IMR-90 (cell line): ENCODE results near the gene STK25. TPM values are rescaled to one million over a fixed set of nuclear protein-coding genes. Genes with fewer than 3 reads are reported as not detected.
A peak's percentile ranks its signal among the peaks of the same experiment; 100 is the strongest.

Source experiments
- ATAC-seq: fragments of 200-7000 bp; cut with Tn5 transposase; 2 replicates; pipeline ENCODE4 v1.9.1; 2020; ENCODE audit warnings: low read depth, mild to moderate bottlenecking, moderate library complexity
- BruUV-seq: library from RNA; stranded (reverse); fragments of 400-500 nt; replicated peaks from 2 replicates; lab custom pipeline; 2021; lab: Mats Ljungman, UMichigan
- CTCF ChIA-PET: fragments of 300-600 bp; formaldehyde crosslinking; extraction: SDS; loops from one replicate; lab custom pipeline; 2021; ENCODE audit warnings: antibody characterized with exemption; lab: Yijun Ruan, JAX
- POLR2A ChIA-PET: fragments of 300-600 bp; sonication (Branson Sonifier 250); formaldehyde crosslinking; loops from one replicate; lab custom pipeline; 2022; ENCODE audit warnings: antibody characterized with exemption; ENCODE audit not compliant: unreplicated experiment; lab: Charles Lee
- DNase-seq: peaks from one replicate; pipeline ENCODE4 v3.0.0; 2013
- H2AFZ ChIP-seq: replicated peaks from 2 replicates; pipeline ENCODE3; 2013; ENCODE audit warnings: low read length, mild to moderate bottlenecking; ENCODE audit not compliant: poor library complexity
- H2AK5ac ChIP-seq: 2 replicates; pipeline ENCODE4 v1.6.1; 2013; ENCODE audit warnings: low read depth, low read length, inconsistent platforms
- H2AK9ac ChIP-seq: replicated peaks from 2 replicates; pipeline ENCODE3; 2013; ENCODE audit warnings: mild to moderate bottlenecking, low read depth, low read length, moderate library complexity; ENCODE audit not compliant: poor library complexity
- H2BK120ac ChIP-seq: 2 replicates; pipeline ENCODE4 v1.6.1; 2013; ENCODE audit warnings: low read depth, low read length, inconsistent platforms
- H2BK15ac ChIP-seq: 3 replicates; pipeline ENCODE4 v1.6.1; 2013; ENCODE audit warnings: low read depth, low read length, inconsistent platforms
- H2BK20ac ChIP-seq: 2 replicates; pipeline ENCODE4 v1.6.1; 2013; ENCODE audit warnings: low read depth, mild to moderate bottlenecking, inconsistent platforms, low read length, moderate library complexity
- H2BK5ac ChIP-seq: 2 replicates; pipeline ENCODE4 v1.6.1; 2013; ENCODE audit warnings: mild to moderate bottlenecking, low read depth, low read length, inconsistent platforms; ENCODE audit not compliant: poor library complexity, severe bottlenecking
- H3K14ac ChIP-seq: replicated peaks from 2 replicates; pipeline ENCODE4 v1.6.1; 2013; ENCODE audit warnings: low read depth, low read length, inconsistent platforms
- H3K18ac ChIP-seq: 2 replicates; pipeline ENCODE4 v1.6.1; 2013; ENCODE audit warnings: low read depth, low read length, control low read depth
- H3K23ac ChIP-seq: 2 replicates; pipeline ENCODE4 v1.6.1; 2013; ENCODE audit warnings: low read depth, low read length, inconsistent platforms
- H3K27ac ChIP-seq: 2 replicates; pipeline ENCODE4 v1.5.1; 2013; ENCODE audit warnings: mild to moderate bottlenecking, control low read depth, low read length; ENCODE audit not compliant: insufficient read depth
- H3K27me3 ChIP-seq: 2 replicates; pipeline ENCODE4 v1.6.1; 2013; ENCODE audit warnings: low read length; ENCODE audit not compliant: control insufficient read depth, insufficient read depth
- H3K36me3 ChIP-seq: 2 replicates; pipeline ENCODE4 v1.6.1; 2013; ENCODE audit warnings: low read length, mixed read lengths; ENCODE audit not compliant: control insufficient read depth, insufficient read depth
- H3K4ac ChIP-seq: 2 replicates; pipeline ENCODE4 v1.6.1; 2013; ENCODE audit warnings: low read depth, low read length, inconsistent platforms
- H3K4me1 ChIP-seq: 2 replicates; pipeline ENCODE4 v1.6.1; 2013; ENCODE audit warnings: low read length, mixed read lengths; ENCODE audit not compliant: control insufficient read depth, insufficient read depth
- H3K4me2 ChIP-seq: 2 replicates; pipeline ENCODE4 v1.6.1; 2013; ENCODE audit warnings: low read depth, mild to moderate bottlenecking, control low read depth, low read length, moderate library complexity
- H3K4me3 ChIP-seq: 2 replicates; pipeline ENCODE4 v1.5.1; 2013; ENCODE audit warnings: low read depth, mild to moderate bottlenecking, control low read depth, low read length, moderate library complexity; ENCODE audit not compliant: insufficient read depth
- H3K56ac ChIP-seq: 2 replicates; pipeline ENCODE4 v1.6.1; 2013; ENCODE audit warnings: low read length, inconsistent platforms; ENCODE audit not compliant: insufficient read depth; ENCODE audit errors: extremely low read depth
- H3K79me1 ChIP-seq, 2 experiments: 2 replicates each; pipeline ENCODE4 v1.6.1; 2013; ENCODE audit warnings: low read length in 2 of 2, inconsistent platforms in 1 of 2, low read depth in 1 of 2
- H3K9ac ChIP-seq: 2 replicates; pipeline ENCODE4 v1.6.1; 2013; ENCODE audit warnings: low read depth, low read length, control low read depth
- H3K9me1 ChIP-seq: 2 replicates; pipeline ENCODE4 v1.6.1; 2013; ENCODE audit warnings: low read length, inconsistent platforms; ENCODE audit not compliant: insufficient read depth
- H3K9me3 ChIP-seq: 2 replicates; pipeline ENCODE4 v1.6.1; 2013; ENCODE audit warnings: low read length; ENCODE audit not compliant: control insufficient read depth, insufficient read depth
- H4K20me1 ChIP-seq: 2 replicates; pipeline ENCODE4 v1.6.1; 2013; ENCODE audit warnings: low read length, inconsistent platforms; ENCODE audit not compliant: insufficient read depth
- H4K5ac ChIP-seq: 2 replicates; pipeline ENCODE4 v1.6.1; 2013; ENCODE audit warnings: mild to moderate bottlenecking, low read depth, low read length, control low read depth
- H4K8ac ChIP-seq, 2 experiments: 2 replicates each; pipeline ENCODE4 v1.6.1; 2013; ENCODE audit warnings: low read depth in 2 of 2, low read length in 2 of 2, control low read depth in 1 of 2, inconsistent platforms in 1 of 2
- H4K91ac ChIP-seq: 2 replicates; pipeline ENCODE4 v1.6.1; 2013; ENCODE audit warnings: low read depth, low read length, inconsistent platforms; ENCODE audit not compliant: insufficient read depth
- BHLHE40 ChIP-seq: fragments of 150-350 bp; IDR thresholded peaks from 2 replicates; pipeline ENCODE4 v1.6.1; 2016; ENCODE audit warnings: mild to moderate bottlenecking, low read depth, low read length
- CHD1 ChIP-seq: IDR thresholded peaks from 2 replicates; pipeline ENCODE4 v1.6.1; 2012; ENCODE audit warnings: low read depth, low read length, improper control_type of control experiment
- FOS ChIP-seq: fragments of 150-350 bp; IDR thresholded peaks from 2 replicates; pipeline ENCODE4 v1.6.1; 2016; ENCODE audit warnings: low read depth, low read length
- MAZ ChIP-seq: IDR thresholded peaks from 2 replicates; pipeline ENCODE4 v1.6.1; 2012; ENCODE audit warnings: low read depth, mild to moderate bottlenecking, low read length, improper control_type of control experiment, moderate library complexity, borderline replicate concordance
- NFE2L2 ChIP-seq: fragments of 150-350 bp; IDR thresholded peaks from 2 replicates; pipeline ENCODE4 v1.6.1; 2016; ENCODE audit warnings: low read depth, mild to moderate bottlenecking, low read length
- RAD21 ChIP-seq: IDR thresholded peaks from 2 replicates; pipeline ENCODE4 v1.6.1; 2012; ENCODE audit warnings: low read length, improper control_type of control experiment
- RFX5 ChIP-seq: IDR thresholded peaks from 2 replicates; pipeline ENCODE4 v1.8.0; 2012; ENCODE audit warnings: low read depth, mild to moderate bottlenecking, low read length, moderate library complexity
- WGBS, 2 experiments: methylation state at CpG; one replicate each; pipeline versions ENCODE4 v1.1.5 to v1.1.7; 2013; ENCODE audit warnings: missing lambda C conversion rate in 2 of 2; ENCODE audit not compliant: insufficient read length in 1 of 2; ENCODE audit errors: extremely low coverage in 2 of 2; 5-methylcytosine and 5-hydroxymethylcytosine counted together
- dilution Hi-C: fragments of 300-500 bp; cut with HindIII; formaldehyde crosslinking; loops from one replicate; pipeline ENCODE4 v1.14.3; 2018; ENCODE audit warnings: low sequenced_read_pairs; ENCODE audit not compliant: unreplicated experiment
- in situ Hi-C: fragments of 300-500 bp; cut with MboI; formaldehyde crosslinking; loops from 3 replicates; pipeline ENCODE4 v1.14.3; 2019; ENCODE audit warnings: low sequenced_read_pairs, inconsistent platforms, mixed read lengths
- intact Hi-C: fragments of 100-400 bp; cut with micrococcal nuclease; formaldehyde crosslinking; loops from 2 replicates; pipeline ENCODE4 v1.10.0; 2022
- polyA plus RNA-seq, 3 experiments: library from polyadenylated mRNA; depleted of rRNA; stranded (reverse); fragments of >200 nt; gene quantifications; 2 replicates each; pipeline ENCODE4 v1.2.3, GENCODE V29; 2012; ENCODE audit warnings: low replicate concordance in 1 of 3
- total RNA-seq: library from RNA; depleted of rRNA; stranded (reverse); fragments of >200 nt; gene quantifications from 2 replicates; pipeline ENCODE4 v1.2.3, GENCODE V29; 2012

STK25 gene
- total and polyA plus RNA-seq, 2 of the 4 experiments (the other 2 are of a cell fraction): 258 to 392 TPM

DNA sequence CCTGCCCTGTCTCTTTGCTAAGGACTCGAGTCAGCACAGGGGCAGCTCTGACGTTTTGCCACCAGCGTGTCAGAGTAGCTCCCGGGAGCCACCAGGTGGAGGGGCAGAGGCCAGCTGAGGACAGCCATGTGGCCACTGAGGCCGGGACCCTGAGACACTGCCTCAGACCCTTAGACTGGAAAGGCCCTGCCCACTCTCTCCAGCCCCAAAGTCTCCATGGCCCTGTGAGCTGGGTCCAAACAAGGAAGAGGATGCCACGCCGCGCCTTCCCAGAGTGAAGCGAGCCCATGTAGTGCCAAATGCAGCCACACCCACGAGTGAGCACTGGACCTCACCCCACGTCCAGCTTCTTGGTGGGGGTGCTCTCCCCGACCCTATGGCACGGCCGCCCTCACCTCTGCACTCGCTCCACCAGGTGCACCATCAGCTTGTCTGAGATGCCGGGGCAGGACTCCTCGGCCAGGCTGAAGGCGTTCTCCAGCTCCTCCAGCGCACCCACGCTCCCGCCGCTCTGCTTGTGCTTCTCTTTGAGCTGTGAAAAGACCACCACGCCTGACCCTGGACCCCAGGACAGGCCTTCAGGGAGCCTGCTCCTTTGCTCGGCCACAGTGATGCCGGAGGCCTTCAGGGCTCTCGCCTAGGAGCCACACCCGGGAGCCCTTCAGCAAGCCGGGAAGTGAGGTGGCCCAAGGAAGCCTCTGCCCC is 12.2 kb downstream of the STK25 start:
- POLR2A ChIA-PET: no interaction called here
- H2BK20ac ChIP-seq: no peak overlapping the region
- H3K4me3 ChIP-seq: no peak overlapping the region
- dilution Hi-C loops: no loop called here
- H2BK5ac ChIP-seq: no peak overlapping the region
- no TSS peak for BruUV-seq
- peaks cover 3% of the 10 kb centered on the region; the same call in 1 of the 2 replicates for H3K9me1 ChIP-seq
- WGBS, 2 experiments: 94% methylated on average over 22 of the region's 28 CpGs; no CpG with 5 or more reads in 1 of the 2 experiments
- H4K8ac ChIP-seq: no peak overlapping the region
- H3K4me2 ChIP-seq: no peak overlapping the region
- H3K18ac ChIP-seq: no peak overlapping the region
- CTCF ChIA-PET: interaction anchor here (1.4 kb wide), 1 partner anchor 10 kb away, joined by 4 read pairs; no protein-coding TSS in a partner anchor
- intact Hi-C loops: no loop called here
- H3K27ac ChIP-seq: no peak overlapping the region
- H4K20me1 ChIP-seq: peaks cover 26% of the 10 kb centered on the region
- peak overlapping the region; percentile 23 for H2AK9ac ChIP-seq
- TF ChIP-seq NFE2L2: no peak
- no peak for TF ChIP-seq CHD1
- TF ChIP-seq MAZ: no peak
- TF ChIP-seq RFX5: no peak
- no peak for TF ChIP-seq RAD21
- no peak for TF ChIP-seq BHLHE40
- TF ChIP-seq FOS: no peak
- no peak overlapping the region for H3K56ac ChIP-seq
- DNase-seq (no peak), ATAC-seq (no peak)
- no peak overlapping the region for H4K91ac ChIP-seq
- H3K14ac ChIP-seq: no peak overlapping the region
- no peak overlapping the region for H2AK5ac ChIP-seq
- H3K27me3 ChIP-seq: no peaks in the 10 kb centered on the region
- H3K23ac ChIP-seq: no peak overlapping the region
- H3K9ac ChIP-seq: no peak overlapping the region
- no peaks in the 10 kb centered on the region for H3K4me1 ChIP-seq
- in situ Hi-C loops: no loop called here
- H3K9me3 ChIP-seq: no peaks in the 10 kb centered on the region
- peaks cover 7 to 40% of the 10 kb centered on the region in 2 experiments; a peak in 3 of 4 replicates for H3K79me1 ChIP-seq
- no peak overlapping the region for H4K5ac ChIP-seq
- H2BK15ac ChIP-seq: no peak overlapping the region
- H3K36me3 ChIP-seq: peaks cover 69% of the 10 kb centered on the region
- H2AFZ ChIP-seq: no peak overlapping the region
- H2BK120ac ChIP-seq: no peak overlapping the region
- no peak overlapping the region for H3K4ac ChIP-seq
